Breast epithelium (tissue), 4 donors: ENCODE results near the gene ADD3. TPM values are rescaled to one million over a fixed set of nuclear protein-coding genes. Genes with fewer than 3 reads are reported as not detected.
A peak's percentile ranks its signal among the peaks of the same experiment; 100 is the strongest.

Experiments
- DNase-seq, 2 donors: peaks; one replicate each; pipeline ENCODE4 v3.0.0-alpha.2; 2019; ENCODE audit warnings: low spot score in 2 of 2
- H3K27ac ChIP-seq, 2 donors: fragments of 200-600 bp; sonication (generic) in 1 of 2; one replicate each; pipeline ENCODE4 v1.5.1; 2016 to 2019; ENCODE audit warnings: mild to moderate bottlenecking in 1 of 2
- H3K27me3 ChIP-seq, 2 donors: fragments of 200-600 bp; sonication (generic) in 1 of 2; one replicate each; pipeline versions ENCODE4 v1.5.1 to v1.6.0; 2017 to 2019; ENCODE audit warnings: control low read depth in 1 of 2, mild to moderate bottlenecking in 1 of 2
- H3K36me3 ChIP-seq: fragments of 200-600 bp; one replicate; pipeline ENCODE4 v1.5.1; 2019
- H3K4me1 ChIP-seq, 2 donors: fragments of 200-600 bp; sonication (generic); one replicate each; pipeline ENCODE4 v1.5.1; 2016 to 2019; ENCODE audit warnings: control low read depth in 1 of 2
- H3K4me3 ChIP-seq, 3 donors: fragments of 200-600 bp; sonication (generic); 1 replicate in 2 of 3; 2 replicates in 1 of 3; pipeline ENCODE4 v1.5.1; 2016 to 2019; ENCODE audit warnings: mild to moderate bottlenecking in 3 of 3, moderate library complexity in 2 of 3
- H3K9me3 ChIP-seq, 2 donors: fragments of 200-600 bp; sonication (generic) in 1 of 2; one replicate each; pipeline ENCODE4 v1.5.1; 2016 to 2019; ENCODE audit warnings: control low read depth in 1 of 2
- POLR2A ChIP-seq: fragments of 450-650 bp; IDR thresholded peaks from one replicate; pipeline ENCODE4 v1.6.1; 2016; ENCODE audit warnings: antibody characterized with exemption, mild to moderate bottlenecking, moderate library complexity
- POLR2AphosphoS5 ChIP-seq, 3 donors: sonication (generic); formaldehyde crosslinking; IDR thresholded peaks; one replicate each; pipeline ENCODE4 v1.6.1; 2017; ENCODE audit warnings: antibody characterized with exemption in 3 of 3
- intact Hi-C: fragments of 100-400 bp; cut with DNase I; formaldehyde crosslinking; loops from one replicate; pipeline ENCODE4 v1.15.1; 2023; ENCODE audit warnings: low total_unique reads
- total RNA-seq, 3 donors: library from RNA; depleted of rRNA; stranded (reverse); fragments of >200 nt; gene quantifications; one replicate each; pipeline ENCODE4 v1.1.0, GENCODE V29; 2016
- TF ChIP-seq, protein P1 (sequence below), 3 donors: fragments of 450-650 bp; IDR thresholded peaks; one replicate each; pipeline ENCODE4 v1.5.1; 2016 to 2017; ENCODE audit warnings: antibody characterized with exemption in 3 of 3, mild to moderate bottlenecking in 3 of 3, moderate library complexity in 3 of 3

The ADD3 gene
- total RNA-seq, 3 donors from 2014 or later = 208 to 458 (median 347) TPM

- no peaks in the 10 kb centered on the region for H3K27me3 ChIP-seq
- TF ChIP-seq, protein P1, sequence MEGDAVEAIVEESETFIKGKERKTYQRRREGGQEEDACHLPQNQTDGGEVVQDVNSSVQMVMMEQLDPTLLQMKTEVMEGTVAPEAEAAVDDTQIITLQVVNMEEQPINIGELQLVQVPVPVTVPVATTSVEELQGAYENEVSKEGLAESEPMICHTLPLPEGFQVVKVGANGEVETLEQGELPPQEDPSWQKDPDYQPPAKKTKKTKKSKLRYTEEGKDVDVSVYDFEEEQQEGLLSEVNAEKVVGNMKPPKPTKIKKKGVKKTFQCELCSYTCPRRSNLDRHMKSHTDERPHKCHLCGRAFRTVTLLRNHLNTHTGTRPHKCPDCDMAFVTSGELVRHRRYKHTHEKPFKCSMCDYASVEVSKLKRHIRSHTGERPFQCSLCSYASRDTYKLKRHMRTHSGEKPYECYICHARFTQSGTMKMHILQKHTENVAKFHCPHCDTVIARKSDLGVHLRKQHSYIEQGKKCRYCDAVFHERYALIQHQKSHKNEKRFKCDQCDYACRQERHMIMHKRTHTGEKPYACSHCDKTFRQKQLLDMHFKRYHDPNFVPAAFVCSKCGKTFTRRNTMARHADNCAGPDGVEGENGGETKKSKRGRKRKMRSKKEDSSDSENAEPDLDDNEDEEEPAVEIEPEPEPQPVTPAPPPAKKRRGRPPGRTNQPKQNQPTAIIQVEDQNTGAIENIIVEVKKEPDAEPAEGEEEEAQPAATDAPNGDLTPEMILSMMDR (IDR thresholded peaks at IDR 0.05) = no peak
- no peak for TF ChIP-seq POLR2A
- H3K27ac ChIP-seq = peak overlapping the region in 1 of 2 donors; percentile 22
- DNase-seq = no peak
- H3K36me3 ChIP-seq = no peaks in the 10 kb centered on the region
- H3K9me3 ChIP-seq = no peaks in the 10 kb centered on the region
- intact Hi-C loops = no loop called here
- no peak overlapping the region for H3K4me3 ChIP-seq
- peaks cover 0 to 6% of the 10 kb centered on the region in 2 donors for H3K4me1 ChIP-seq
Measured at GRCh38 chr10:109967739-109968088, 40.1 kb upstream of the ADD3 start.

- peaks cover 0 to 6% of the 10 kb centered on the region in 2 donors for H3K4me1 ChIP-seq
- intact Hi-C loops = no loop called here
- TF ChIP-seq POLR2AphosphoS5 (IDR thresholded peaks at IDR 0.05) = no peak
- TF ChIP-seq, protein P1 (IDR thresholded peaks at IDR 0.05) = no peak
- TF ChIP-seq POLR2A = no peak
- DNase-seq = no peak
- no peaks in the 10 kb centered on the region for H3K36me3 ChIP-seq
- peak overlapping the region; percentile 50 to 61 for H3K27ac ChIP-seq
- no peaks in the 10 kb centered on the region for H3K9me3 ChIP-seq
- H3K27me3 ChIP-seq = no peaks in the 10 kb centered on the region
- H3K4me3 ChIP-seq = peak overlapping the region in 1 of 3 donors; percentile 18
Measured at GRCh38 chr10:109968953-109969759, 38.6 kb upstream of the ADD3 start.

GRCh38 chr10:109969760-109970346 is 37.9 kb upstream of the ADD3 start:
- no peaks in the 10 kb centered on the region for H3K36me3 ChIP-seq
- H3K4me3 ChIP-seq = peak overlapping the region in 1 of 3 donors; percentile 18
- no peak for DNase-seq
- H3K9me3 ChIP-seq = no peaks in the 10 kb centered on the region
- TF ChIP-seq POLR2AphosphoS5 (IDR thresholded peaks at IDR 0.05) (no peak), POLR2A (no peak)
- TF ChIP-seq, protein P1 (IDR thresholded peaks at IDR 0.05) = no peak
- intact Hi-C loops = no loop called here
- peaks cover 0 to 6% of the 10 kb centered on the region in 2 donors for H3K4me1 ChIP-seq
- H3K27ac ChIP-seq = peak overlapping the region; percentile 50 to 61
- no peaks in the 10 kb centered on the region for H3K27me3 ChIP-seq

DNA sequence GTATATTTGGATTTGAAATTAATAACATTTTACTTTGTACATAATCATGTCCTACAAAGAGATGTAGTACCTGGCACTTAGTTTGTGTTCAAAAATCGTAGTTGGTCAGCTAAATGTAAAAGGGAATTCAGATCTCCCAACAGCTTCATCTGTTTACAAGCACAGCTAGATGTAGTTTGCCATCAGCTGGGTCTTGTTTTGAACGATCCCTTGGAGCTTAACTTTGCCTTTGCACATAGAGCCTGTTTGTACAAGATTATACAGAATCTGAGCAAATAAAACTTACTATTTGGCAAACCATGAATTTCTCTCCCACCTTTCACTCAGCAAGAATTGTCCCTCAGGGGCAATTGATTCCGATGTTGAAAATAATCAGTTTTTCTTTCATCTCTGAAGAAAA is 36.1 kb upstream of the ADD3 start:
- H3K4me3 ChIP-seq = no peak overlapping the region
- intact Hi-C loops = no loop called here
- peaks cover 0 to 6% of the 10 kb centered on the region in 2 donors for H3K4me1 ChIP-seq
- no peak overlapping the region for H3K27ac ChIP-seq
- no peaks in the 10 kb centered on the region for H3K36me3 ChIP-seq
- TF ChIP-seq POLR2A = no peak
- TF ChIP-seq, protein P1 (IDR thresholded peaks at IDR 0.05) = no peak
- TF ChIP-seq POLR2AphosphoS5 (IDR thresholded peaks at IDR 0.05) = no peak
- no peaks in the 10 kb centered on the region for H3K9me3 ChIP-seq
- DNase-seq = no peak
- no peaks in the 10 kb centered on the region for H3K27me3 ChIP-seq

DNA sequence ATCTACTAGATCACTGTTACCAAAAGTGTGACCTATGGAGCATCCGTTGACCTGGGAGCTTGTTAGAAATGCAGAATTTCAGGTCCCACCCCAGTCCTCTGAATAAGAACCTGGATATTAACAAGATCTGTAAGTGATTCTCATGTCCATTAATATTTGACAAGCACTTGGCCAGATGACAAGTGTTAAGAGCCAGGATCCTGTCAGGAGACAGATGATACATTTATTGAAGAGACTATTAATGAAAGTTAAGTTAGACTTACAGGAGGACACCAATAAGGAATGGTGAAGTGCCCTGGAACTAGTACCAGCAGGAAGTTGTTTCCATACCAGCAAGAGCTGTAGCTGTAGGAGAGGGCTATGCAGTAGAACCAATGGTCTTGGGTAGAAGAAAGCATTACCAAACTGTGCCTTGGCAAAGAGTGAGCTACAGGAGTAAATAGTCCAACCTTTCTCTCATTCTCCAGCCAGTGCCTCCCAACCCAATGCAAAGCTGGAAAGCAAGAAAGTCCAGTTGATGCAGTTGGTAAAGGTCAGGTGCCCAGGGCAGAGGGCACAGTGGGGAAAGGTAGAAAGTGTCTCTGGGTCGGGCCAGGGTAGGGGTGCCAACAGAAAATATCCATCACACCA is 35.3 kb upstream of the ADD3 start:
- Histone ChIP-seq H3K27me3 (no peaks in the 10 kb centered on the region), H3K36me3 (no peaks in the 10 kb centered on the region), H3K9me3 (no peaks in the 10 kb centered on the region), H3K4me1 (peaks cover 0 to under 1% of the 10 kb centered on the region in 2 donors), H3K27ac (no peak overlapping the region), H3K4me3 (no peak overlapping the region)
- DNase-seq = no peak
- TF ChIP-seq POLR2A = no peak
- TF ChIP-seq, protein P1 (IDR thresholded peaks at IDR 0.05) = no peak
- no peak for TF ChIP-seq POLR2AphosphoS5 (IDR thresholded peaks at IDR 0.05)
- intact Hi-C loops = no loop called here
